Prostate gland (tissue), 2 donors: ENCODE results near the gene FILIP1. TPM values are rescaled to one million over a fixed set of nuclear protein-coding genes. Genes with fewer than 3 reads are reported as not detected.

Experiments
- DNase-seq: peaks from one replicate; pipeline ENCODE4 v3.0.0-alpha.2; 2019; ENCODE audit warnings: low spot score
- H3K27ac ChIP-seq, 2 donors: fragments of 200-600 bp; sonication (generic); 2 replicates each; pipeline ENCODE4 v1.5.1; 2017 to 2019
- H3K27me3 ChIP-seq: fragments of 200-600 bp; sonication (generic); replicated peaks from 2 replicates; pipeline ENCODE4 v1.5.1; 2019; ENCODE audit not compliant: insufficient read depth
- H3K36me3 ChIP-seq, 2 donors: fragments of 200-600 bp; sonication (generic); 1 replicate in 1 of 2; 2 replicates in 1 of 2; pipeline versions ENCODE4 v1.5.1 to v1.8.1; 2017 to 2019
- H3K4me1 ChIP-seq: fragments of 200-600 bp; sonication (generic); replicated peaks from 2 replicates; pipeline ENCODE4 v1.5.1; 2019
- H3K4me3 ChIP-seq, 2 donors: fragments of 200-600 bp; sonication (generic); 2 replicates each; pipeline ENCODE4 v1.5.1; 2017 to 2019
- H3K9me3 ChIP-seq: fragments of 200-600 bp; sonication (generic); 2 replicates; pipeline ENCODE4 v1.5.1; 2017
- POLR2A ChIP-seq: fragments of 450-650 bp; IDR thresholded peaks from one replicate; pipeline ENCODE4 v1.6.1; 2016; ENCODE audit warnings: antibody characterized with exemption, mild to moderate bottlenecking
- POLR2AphosphoS5 ChIP-seq: sonication (generic); formaldehyde crosslinking; IDR thresholded peaks from one replicate; pipeline ENCODE4 v1.6.1; 2017; ENCODE audit warnings: antibody characterized with exemption
- WGBS: methylation state at CpG from one replicate; pipeline ENCODE4 v1.1.5; 2018; 5-methylcytosine and 5-hydroxymethylcytosine counted together
- intact Hi-C: fragments of 100-400 bp; cut with DNase I; formaldehyde crosslinking; loops from one replicate; pipeline ENCODE4 v1.14.2; 2022
- total RNA-seq, 2 donors: library from RNA; depleted of rRNA; stranded (reverse); fragments of >200 nt; gene quantifications; one replicate each; pipeline ENCODE4 v1.1.0, GENCODE V29; 2016
- TF ChIP-seq, protein P1 (sequence below), 4 experiments: fragments of 200-600 bp in 2 of 4; fragments of 450-650 bp in 2 of 4; sonication (generic) in 2 of 4; IDR thresholded peaks; 1 replicate in 3 of 4; 2 replicates in 1 of 4; pipeline ENCODE4 v1.5.1; 2016 to 2019; ENCODE audit warnings: antibody characterized with exemption in 4 of 4, mild to moderate bottlenecking in 2 of 4, moderate library complexity in 2 of 4

The FILIP1 gene
- total RNA-seq, 2 donors from 2014 or later, result 2.1 to 3.3 TPM

DNA sequence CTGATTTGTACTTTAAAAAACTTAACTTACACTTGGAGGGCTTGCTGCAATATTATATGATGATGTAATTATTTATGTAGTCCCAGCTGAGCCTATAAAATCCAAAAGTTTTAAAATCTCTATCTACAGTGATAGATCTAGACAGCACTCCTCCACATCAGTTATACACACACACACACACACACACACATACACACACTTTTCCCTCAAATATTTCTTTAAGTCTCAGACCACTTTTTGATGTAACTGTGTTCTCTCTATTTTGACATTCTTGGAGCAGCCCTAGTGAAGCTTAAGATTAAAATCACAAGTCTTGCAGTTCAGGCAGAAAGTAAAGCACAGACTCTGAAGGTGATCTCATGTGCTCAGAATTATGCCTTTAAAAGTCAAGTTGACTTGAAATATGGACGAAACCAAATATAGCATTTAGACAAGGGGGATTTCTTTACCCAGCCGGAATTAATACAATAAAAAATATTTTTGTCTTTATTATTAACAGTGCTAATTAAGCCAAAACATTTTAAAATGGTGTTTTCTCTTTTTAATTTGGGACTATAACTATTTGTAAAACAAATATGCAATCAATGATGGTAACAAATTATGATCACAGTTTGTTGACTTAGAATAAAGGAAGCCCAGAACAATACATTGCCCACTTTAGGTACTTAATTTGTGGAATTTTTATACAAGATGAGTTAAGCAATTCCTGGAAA lies 145.5 kb downstream of the FILIP1 start:
- H3K9me3 ChIP-seq, result no peaks in the 10 kb centered on the region
- no peaks in the 10 kb centered on the region for H3K27me3 ChIP-seq
- no peak overlapping the region for H3K27ac ChIP-seq
- DNase-seq, result no peak
- no peaks in the 10 kb centered on the region for H3K36me3 ChIP-seq
- intact Hi-C loops, result no loop called here
- WGBS, result 29% methylated on average over 2 of the region's 2 CpGs
- TF ChIP-seq POLR2AphosphoS5, result no peak
- TF ChIP-seq POLR2A, result no peak
- TF ChIP-seq, protein P1, sequence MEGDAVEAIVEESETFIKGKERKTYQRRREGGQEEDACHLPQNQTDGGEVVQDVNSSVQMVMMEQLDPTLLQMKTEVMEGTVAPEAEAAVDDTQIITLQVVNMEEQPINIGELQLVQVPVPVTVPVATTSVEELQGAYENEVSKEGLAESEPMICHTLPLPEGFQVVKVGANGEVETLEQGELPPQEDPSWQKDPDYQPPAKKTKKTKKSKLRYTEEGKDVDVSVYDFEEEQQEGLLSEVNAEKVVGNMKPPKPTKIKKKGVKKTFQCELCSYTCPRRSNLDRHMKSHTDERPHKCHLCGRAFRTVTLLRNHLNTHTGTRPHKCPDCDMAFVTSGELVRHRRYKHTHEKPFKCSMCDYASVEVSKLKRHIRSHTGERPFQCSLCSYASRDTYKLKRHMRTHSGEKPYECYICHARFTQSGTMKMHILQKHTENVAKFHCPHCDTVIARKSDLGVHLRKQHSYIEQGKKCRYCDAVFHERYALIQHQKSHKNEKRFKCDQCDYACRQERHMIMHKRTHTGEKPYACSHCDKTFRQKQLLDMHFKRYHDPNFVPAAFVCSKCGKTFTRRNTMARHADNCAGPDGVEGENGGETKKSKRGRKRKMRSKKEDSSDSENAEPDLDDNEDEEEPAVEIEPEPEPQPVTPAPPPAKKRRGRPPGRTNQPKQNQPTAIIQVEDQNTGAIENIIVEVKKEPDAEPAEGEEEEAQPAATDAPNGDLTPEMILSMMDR (IDR thresholded peaks at IDR 0.05), result no peak
- no peaks in the 10 kb centered on the region for H3K4me1 ChIP-seq
- no peak overlapping the region for H3K4me3 ChIP-seq

DNA sequence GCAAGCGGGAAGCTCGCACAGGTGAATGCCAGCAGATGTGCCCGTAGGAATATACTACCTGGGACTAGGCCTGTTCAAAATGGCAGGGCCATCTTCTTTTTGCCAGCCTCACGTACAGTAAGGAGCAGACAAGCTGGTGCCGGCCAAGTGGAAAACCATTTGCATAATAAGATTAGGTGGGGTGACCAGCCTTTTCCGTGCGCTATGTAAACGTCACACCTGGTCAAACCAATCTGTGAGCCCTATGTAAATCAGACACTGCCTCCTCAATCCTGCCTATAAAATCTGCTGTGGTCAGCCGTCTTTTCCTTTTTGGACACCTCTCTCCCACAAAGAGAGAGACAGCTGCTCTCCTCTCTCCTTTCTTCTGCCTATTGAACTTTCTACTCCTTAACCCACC lies 148.2 kb downstream of the FILIP1 start:
- Histone ChIP-seq H3K4me3 (no peak overlapping the region), H3K4me1 (no peaks in the 10 kb centered on the region), H3K27ac (no peak overlapping the region), H3K27me3 (no peaks in the 10 kb centered on the region), H3K36me3 (no peaks in the 10 kb centered on the region), H3K9me3 (no peaks in the 10 kb centered on the region)
- 88% methylated on average over 9 of the region's 9 CpGs for WGBS
- no peak for DNase-seq
- TF ChIP-seq POLR2AphosphoS5 (no peak), POLR2A (no peak)
- TF ChIP-seq, protein P1 (IDR thresholded peaks at IDR 0.05), result no peak
- intact Hi-C loops, result no loop called here

DNA sequence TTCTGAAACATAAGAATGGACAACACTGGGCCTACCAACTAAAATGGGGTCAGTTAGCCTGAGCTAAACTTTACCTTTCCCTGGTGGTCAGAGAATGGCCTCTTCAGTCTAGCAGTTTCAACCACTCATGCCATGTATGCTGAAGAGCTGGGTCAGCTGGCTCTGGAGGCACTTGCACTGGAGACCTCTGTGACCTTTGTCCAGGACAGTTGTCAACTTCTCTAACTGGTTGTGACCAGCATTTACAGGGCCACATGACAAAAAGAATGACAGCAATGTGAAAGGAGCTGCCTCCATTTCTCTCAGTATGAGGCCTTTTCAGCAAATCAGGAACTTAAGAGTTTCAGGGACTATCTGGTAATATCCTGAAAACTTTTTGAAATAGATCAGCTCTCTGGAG lies 149.1 kb downstream of the FILIP1 start:
- Histone ChIP-seq H3K27ac (no peak overlapping the region), H3K27me3 (no peaks in the 10 kb centered on the region), H3K36me3 (no peaks in the 10 kb centered on the region), H3K9me3 (no peaks in the 10 kb centered on the region), H3K4me1 (no peaks in the 10 kb centered on the region), H3K4me3 (no peak overlapping the region)
- no peak for DNase-seq
- TF ChIP-seq, protein P1 (IDR thresholded peaks at IDR 0.05), result no peak
- no peak for TF ChIP-seq POLR2A
- intact Hi-C loops, result no loop called here

DNA sequence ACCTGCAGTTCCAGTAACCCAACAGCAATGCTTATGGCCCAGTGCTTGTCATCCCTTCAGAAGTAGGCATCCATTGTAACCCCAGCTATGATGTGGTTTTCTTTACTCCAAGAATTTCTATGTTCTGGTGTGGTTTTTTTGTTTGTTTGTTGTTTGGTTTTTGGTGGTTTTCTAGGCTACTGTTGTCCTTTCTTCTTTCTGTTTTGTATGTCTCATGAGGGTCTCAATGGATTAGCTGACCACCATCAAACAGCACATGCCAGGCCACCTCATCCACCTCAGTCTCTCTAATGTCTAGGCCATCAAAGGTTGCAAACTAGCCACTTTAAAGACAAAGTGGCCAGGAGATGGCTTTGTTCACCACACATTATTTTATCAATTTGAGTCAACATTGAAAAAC lies 149.6 kb downstream of the FILIP1 start:
- H3K4me3 ChIP-seq, result no peak overlapping the region
- no peak overlapping the region for H3K27ac ChIP-seq
- no peak for DNase-seq
- H3K9me3 ChIP-seq, result no peaks in the 10 kb centered on the region
- no peaks in the 10 kb centered on the region for H3K4me1 ChIP-seq
- no peaks in the 10 kb centered on the region for H3K27me3 ChIP-seq
- intact Hi-C loops, result no loop called here
- TF ChIP-seq, protein P1 (IDR thresholded peaks at IDR 0.05), result no peak
- no peak for TF ChIP-seq POLR2A
- no peak for TF ChIP-seq POLR2AphosphoS5
- H3K36me3 ChIP-seq, result no peaks in the 10 kb centered on the region

DNA sequence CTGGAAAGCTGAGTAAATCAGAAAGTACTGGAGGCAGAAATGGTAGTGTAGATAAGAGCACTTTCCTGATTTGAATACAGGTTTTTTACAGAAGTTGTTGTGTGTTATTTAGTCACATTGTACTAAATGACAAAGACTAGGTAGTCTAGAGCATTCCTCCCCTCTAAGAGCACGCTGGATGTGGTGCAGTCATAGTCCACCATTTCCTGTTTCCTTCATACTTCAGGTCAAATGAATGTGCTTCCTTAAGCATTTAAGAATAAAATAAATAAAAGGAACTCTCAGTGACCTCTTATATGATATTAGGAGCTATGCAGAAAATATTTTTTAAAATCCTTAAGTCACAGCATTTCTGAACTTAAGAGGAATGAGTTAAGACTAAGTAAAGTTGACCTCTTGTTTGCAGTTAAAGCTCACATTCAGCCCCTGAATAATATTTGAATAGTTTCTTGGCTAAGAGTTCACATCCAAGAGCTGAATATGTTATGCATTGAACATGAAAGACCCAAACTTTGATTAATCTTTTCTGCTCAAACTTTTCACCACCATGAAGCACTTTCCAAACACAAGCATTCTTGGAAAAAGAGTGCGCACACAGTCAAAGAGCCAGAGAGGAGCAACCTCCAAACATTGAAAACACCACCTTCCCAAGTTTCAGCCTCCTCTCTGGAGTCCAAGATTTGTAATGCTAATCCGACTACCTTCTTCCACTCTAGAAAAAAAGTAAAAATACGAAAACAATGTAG lies 155.6 kb downstream of the FILIP1 start:
- TF ChIP-seq POLR2AphosphoS5 (no peak), POLR2A (no peak)
- TF ChIP-seq, protein P1 (IDR thresholded peaks at IDR 0.05), result no peak
- Histone ChIP-seq H3K4me1 (no peaks in the 10 kb centered on the region), H3K36me3 (no peaks in the 10 kb centered on the region), H3K9me3 (no peaks in the 10 kb centered on the region), H3K4me3 (no peak overlapping the region), H3K27me3 (no peaks in the 10 kb centered on the region), H3K27ac (no peak overlapping the region)
- WGBS, result 79% methylated on average over 4 of the region's 4 CpGs
- intact Hi-C loops, result no loop called here
- DNase-seq, result no peak
